DMS53 treated with DMSO at 0.1 percent for 48 hours (cell line): ENCODE results near the gene LDB3.

ENCODE experiments used
- DNase-seq: peaks from one replicate; lab custom pipeline; 2025; ENCODE audit not compliant: unreplicated experiment; lab: John Stamatoyannopoulos, UW

The LDB3 gene

GRCh38 chr10:86684331-86685097 is 16.2 kb downstream of the LDB3 start:
- DNase-seq: no peak

GRCh38 chr10:86685416-86685815 is 17.1 kb downstream of the LDB3 start:
- DNase-seq: no peak

DNA sequence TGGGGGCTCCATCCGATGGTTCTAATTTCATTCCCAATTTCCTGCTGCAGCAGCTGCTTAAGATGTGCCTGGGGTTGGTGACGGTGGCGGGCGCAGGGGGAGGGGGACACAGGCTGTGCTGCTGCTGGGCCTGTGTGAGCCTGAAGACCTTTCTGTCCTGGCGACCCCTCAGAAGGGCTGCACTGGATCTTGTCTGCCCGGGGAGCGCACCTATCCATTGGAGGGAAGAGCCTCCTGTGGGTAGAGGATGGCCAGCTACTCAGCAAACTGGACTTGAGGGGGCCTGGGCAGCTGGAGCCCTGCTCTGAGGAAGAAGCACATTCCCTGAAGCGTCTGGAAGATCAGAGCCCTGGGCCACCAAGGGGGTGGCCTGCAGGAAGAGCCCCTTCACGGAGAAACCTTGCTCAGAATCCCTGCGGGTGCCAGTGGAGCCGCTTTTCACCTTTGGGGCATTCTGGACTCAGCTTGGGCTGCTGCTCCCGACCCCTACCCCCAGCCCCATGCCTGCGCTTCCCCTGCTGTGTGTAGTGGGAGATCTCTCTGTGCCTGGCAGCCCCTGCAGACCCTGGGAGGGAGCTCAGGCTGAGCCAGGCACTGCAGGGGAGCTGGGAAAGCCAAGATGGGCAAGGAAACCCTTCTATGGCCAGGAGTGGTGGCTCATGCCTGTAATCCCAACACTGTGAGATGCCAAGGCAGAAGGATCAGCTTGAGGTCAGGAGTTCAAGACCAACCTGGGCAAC is 17.8 kb downstream of the LDB3 start:
- DNase-seq: no peak

DNA sequence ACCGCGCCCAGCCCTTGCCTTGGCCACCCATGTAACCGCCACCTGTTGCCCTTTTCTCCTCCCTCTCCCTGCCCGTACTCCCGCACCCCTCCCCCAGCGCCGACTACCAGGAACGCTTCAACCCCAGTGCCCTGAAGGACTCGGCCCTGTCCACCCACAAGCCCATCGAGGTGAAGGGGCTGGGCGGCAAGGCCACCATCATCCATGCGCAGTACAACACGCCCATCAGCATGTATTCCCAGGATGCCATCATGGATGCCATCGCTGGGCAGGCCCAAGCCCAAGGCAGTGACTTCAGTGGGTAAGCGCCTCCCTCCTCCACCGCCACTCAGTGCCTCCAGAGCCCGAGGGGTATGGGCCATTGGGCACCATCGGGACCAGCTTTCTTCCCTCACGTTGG is 18.7 kb downstream of the LDB3 start:
- DNase-seq: no peak

DNA sequence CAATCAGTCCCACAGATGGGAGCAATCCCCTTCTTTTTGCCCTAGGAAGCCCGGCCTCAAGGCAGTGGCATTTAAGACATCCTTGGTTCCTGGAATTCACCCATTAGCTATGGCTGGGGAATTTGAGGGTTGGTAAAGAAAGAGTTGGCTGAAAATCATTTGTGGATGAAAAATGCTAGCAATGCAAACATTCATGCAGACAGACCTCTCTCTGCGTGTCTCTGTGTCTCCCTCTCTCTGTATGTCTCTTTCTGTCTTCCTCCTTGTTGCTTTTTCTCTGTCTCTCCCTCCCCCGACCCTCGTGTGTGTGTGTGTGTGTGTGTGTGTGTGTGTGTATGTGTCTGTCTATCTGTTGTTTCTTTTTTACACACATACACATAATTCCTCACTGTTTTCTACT is 19.4 kb downstream of the LDB3 start:
- no peak for DNase-seq

DNA sequence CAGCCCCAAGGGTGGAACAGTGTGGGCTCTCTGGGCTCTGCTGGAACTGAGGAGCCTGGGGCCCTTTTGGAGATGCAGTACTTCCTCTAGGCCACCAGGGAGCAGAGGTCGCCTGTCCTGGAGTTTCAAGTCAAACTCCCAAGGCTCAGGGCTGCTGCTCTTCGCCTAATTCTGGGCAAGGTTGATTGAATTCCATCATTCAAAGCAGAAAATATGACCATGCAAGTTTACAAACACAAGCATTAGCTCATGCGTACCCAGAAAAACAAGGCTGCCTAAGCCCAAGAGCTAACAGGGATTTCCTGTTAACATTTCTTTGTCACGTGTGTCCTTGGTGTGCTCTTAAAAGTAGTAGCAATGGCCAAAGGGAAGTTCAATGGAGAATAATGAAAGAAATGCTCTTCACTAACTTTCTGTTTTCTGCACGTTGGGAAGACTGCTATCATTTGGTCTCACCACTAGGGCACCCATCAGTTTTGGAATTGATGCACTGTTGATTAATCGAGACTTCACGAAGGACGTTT is 20.1 kb downstream of the LDB3 start:
- peak; percentile 28 for DNase-seq

DNA sequence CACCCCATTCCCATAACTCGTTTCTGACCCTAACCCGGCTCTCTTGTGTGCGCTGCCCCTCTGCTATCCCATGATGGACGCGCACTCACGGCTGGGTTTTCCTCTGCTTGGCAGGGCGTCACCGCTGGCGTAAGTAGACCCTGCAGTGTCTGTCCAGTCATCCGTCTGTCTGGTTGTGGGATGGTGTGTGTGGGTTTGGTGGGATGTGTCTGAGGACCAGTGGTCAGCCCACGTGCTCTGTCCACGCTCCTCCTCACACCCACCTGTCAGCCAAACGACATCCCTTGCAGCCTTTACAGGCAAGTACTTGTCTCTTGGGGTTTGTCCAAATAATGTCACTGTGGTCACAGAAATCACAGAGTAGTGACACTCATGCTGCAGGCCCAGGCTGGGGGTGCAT is 20.8 kb downstream of the LDB3 start:
- DNase-seq: no peak

DNA sequence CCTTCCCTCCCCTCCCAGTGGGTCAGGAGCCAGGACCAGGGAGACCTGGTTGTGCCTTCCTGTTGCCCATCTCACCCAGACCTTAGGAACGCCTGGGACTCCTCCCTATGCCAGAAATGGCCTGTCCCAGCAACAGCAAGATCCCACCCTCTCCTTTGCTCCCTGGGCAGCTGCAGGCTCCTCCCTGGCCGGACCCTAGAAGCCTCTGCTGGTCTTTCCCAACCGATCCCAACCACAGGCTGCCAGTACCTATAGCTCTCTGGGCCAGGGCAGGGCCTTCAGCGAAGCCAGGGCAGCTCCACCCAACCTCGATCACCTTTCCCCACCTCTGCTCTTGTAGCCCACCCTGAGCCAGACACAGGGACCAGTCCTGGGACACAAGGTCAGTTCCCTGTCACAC is 21.9 kb downstream of the LDB3 start:
- no peak for DNase-seq

DNA sequence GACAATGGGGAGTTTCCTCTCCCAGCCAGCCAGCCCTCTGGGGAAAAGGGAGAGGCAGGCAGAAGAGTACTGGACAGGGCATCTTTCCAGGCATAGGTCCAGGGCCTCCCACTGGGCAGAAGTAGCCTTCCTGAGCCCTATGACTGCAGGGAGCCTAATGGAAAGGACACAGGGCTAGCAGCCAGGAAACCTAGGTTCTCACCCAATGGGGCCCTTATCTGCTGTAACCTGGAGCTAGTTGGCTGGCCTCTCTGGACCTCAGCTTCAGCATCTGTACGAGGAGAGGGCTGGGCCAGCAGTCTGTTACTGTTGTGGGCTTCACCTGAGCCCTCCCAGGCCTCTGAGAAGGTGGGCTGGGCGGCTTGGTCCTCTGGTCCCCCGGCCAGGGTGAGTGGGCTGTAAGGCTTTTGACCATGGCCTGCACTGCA is 22.4 kb downstream of the LDB3 start:
- no peak for DNase-seq

- no peak for DNase-seq
Observed at GRCh38 chr10:86691333-86692022, 23.2 kb downstream of the LDB3 start.

DNA sequence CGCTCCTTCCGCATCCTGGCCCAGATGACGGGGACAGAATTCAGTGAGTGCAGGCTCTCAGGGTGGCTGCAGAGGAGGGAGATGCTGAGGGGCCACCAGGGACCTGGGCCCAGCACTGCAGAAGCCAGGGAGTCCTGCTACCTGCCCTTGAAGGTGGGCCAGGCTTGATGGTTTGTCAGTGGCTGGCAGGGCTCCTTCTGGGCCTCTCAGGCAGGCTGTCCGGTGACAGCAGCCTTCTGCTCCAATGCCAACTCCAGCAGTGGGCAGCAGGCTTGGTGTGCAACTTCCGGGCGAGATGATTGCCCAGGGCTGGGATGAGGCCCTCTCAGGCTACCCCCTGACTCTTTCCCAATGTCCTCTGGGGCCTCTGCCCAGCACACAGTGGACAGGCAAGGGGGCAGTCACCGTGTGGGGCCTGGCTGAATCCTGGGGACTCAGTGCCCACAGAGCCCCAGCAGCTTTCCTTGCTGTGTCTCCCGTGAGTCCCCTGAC is 23.8 kb downstream of the LDB3 start:
- no peak for DNase-seq

GRCh38 chr10:86692664-86693063 is 24.4 kb downstream of the LDB3 start:
- no peak for DNase-seq

DNA sequence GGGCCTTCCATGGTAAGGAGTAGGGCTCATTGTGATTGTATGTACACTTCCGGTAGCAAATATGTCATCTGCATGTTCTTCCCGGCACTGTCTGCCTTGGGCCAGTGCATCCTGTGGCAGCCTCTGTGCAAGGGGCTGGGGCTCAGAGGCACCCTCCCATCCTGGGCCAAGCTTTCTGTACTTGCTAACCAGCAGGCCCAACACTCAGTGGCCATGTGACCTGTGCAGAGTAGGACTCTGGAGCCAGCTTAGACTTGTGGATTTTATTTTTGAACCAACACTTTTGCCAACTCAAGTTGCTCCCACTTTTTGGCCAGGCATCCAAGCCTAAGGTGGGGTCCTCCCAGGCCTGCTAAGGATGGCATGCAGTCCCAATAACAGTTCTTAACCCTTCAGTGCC is 25.0 kb downstream of the LDB3 start:
- no peak for DNase-seq

GRCh38 chr10:86693721-86694369 is 25.5 kb downstream of the LDB3 start:
- peak; percentile 10 for DNase-seq

GRCh38 chr10:86698207-86698940 is 30.1 kb downstream of the LDB3 start:
- DNase-seq: no peak

DNA sequence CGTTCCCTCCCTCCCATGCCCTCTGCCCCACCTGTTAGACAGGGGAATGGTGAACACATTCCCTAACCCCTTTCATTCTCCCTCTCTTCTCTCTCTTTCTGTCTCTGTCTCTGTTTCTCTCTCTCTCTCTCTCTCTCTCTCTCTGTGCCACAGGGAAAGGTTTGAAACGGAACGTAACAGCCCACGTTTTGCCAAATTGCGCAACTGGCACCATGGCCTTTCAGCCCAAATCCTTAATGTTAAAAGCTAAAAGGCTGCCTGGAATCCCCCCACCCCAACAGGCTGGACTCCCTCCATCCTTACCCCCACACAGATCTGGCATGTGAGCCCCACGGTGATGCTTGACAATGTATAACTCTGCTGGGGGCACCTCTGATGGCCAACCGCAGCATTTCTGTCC is 30.8 kb downstream of the LDB3 start:
- DNase-seq: no peak

DNA sequence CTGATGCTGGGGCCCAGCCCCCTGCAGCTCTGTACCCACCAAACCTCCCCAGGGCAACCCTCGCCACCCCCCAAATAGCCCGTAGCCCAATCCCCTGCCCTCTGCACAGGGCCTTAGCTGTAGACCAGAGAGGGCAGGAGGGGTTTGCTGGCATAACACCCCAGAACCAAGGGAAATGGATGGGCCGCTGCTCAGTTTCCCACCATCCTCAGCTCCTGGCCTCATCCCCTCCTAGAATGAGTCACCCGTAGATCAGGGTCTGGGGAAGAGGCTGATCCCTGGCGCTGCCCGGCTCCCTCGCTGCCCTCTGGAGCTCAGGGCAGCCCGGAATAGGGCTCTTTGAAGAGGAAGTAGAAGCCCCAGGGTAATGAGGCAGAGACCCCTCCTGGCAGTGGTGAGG is 31.2 kb downstream of the LDB3 start:
- no peak for DNase-seq

DNA sequence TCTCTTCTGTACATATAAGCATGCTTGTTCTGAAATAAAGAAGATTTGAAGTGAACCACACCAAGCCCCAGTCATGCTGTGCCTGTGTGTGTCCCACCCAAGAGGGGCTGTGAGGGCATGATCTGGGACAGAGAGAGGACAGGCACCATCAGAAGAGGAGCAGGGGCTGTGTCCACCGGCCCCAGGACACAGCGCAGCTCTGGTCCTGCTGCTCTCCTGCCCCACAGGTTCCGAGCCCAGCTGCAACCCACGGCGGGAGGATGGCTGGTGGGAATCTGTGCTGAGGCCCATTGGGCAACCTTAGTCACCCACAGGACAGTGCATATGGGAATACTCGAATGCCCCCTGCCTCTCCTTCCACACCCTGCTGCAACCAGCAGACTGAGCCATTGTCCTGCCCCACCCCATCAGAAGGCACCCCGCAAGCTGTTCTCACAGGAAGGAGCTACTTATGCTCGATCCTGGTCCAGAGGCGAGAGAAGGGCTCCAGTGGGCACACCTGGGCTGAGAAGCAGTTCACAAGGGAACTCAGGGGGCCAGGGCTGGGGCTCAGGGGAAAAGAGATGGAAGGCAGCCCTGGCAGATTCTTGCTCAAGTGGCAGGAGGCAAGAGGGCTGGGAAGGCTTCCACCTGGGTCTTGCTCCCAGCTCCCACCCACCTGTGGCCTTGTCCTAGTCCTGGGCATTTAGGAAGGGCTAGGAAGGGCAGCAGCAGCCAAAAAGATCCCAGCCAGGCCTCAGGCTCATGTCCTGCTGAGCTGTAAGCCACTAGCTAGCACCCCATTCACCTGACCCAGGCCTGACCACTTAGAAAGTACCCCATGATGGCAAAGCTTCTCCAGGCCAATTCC is 31.9 kb downstream of the LDB3 start:
- no peak for DNase-seq

- DNase-seq: no peak
Observed at GRCh38 chr10:86700851-86701617, 32.7 kb downstream of the LDB3 start.
